HG02610 (cell line): ENCODE results near the gene MIS18BP1.
"Not testable (repeated sequence)": the region's sequence is repeated elsewhere in the genome, so short reads cannot be mapped to it uniquely, and the experiment has no call there.

Source experiments
- ATAC-seq: cut with Tn5 transposase; IDR thresholded peaks from one replicate; pipeline ENCODE4 v1.9.1; 2021; ENCODE audit warnings: mild to moderate bottlenecking, moderate library complexity; ENCODE audit not compliant: unreplicated experiment

The MIS18BP1 gene

GRCh38 chr14:45246691-45247090, 6.3 kb downstream of the MIS18BP1 start:
- peak; percentile 47 for ATAC-seq

GRCh38 chr14:45246151-45246550, 6.9 kb downstream of the MIS18BP1 start:
- ATAC-seq, result no peak

- ATAC-seq, result no peak
Measured at GRCh38 chr14:45242706-45243105, 10.3 kb downstream of the MIS18BP1 start.

GRCh38 chr14:45238988-45239387, 14.0 kb downstream of the MIS18BP1 start:
- ATAC-seq, result no peak

GRCh38 chr14:45227566-45227965, 25.4 kb downstream of the MIS18BP1 start:
- ATAC-seq, result no peak

- peak; percentile 75 for ATAC-seq
Measured at GRCh38 chr14:45222485-45223262, 30.3 kb downstream of the MIS18BP1 start.

- not testable (repeated sequence) for ATAC-seq
Measured at GRCh38 chr14:45214341-45214740, 38.7 kb downstream of the MIS18BP1 start.

- ATAC-seq, result not testable (repeated sequence)
Measured at GRCh38 chr14:45213716-45214115, 39.3 kb downstream of the MIS18BP1 start.

- no peak for ATAC-seq
Measured at GRCh38 chr14:45212231-45212630, 40.8 kb downstream of the MIS18BP1 start.

GRCh38 chr14:45211295-45211694, 41.7 kb downstream of the MIS18BP1 start:
- no peak for ATAC-seq

- no peak for ATAC-seq
Measured at GRCh38 chr14:45210159-45210558, 42.8 kb downstream of the MIS18BP1 start.

GRCh38 chr14:45204241-45204640, 48.8 kb downstream of the MIS18BP1 start:
- ATAC-seq, result peak; percentile 63

GRCh38 chr14:45201905-45202304, 51.1 kb downstream of the MIS18BP1 start:
- ATAC-seq, result peak; percentile 61

GRCh38 chr14:45199230-45199629, 53.8 kb downstream of the MIS18BP1 start:
- ATAC-seq, result no peak

GRCh38 chr14:45198551-45198950, 54.5 kb downstream of the MIS18BP1 start:
- ATAC-seq, result no peak

- peak; percentile 64 for ATAC-seq
Measured at GRCh38 chr14:45194964-45195363, 58.0 kb downstream of the MIS18BP1 start.

- peak; percentile 80 for ATAC-seq
Measured at GRCh38 chr14:45185100-45185814, 67.7 kb downstream of the MIS18BP1 start.

GRCh38 chr14:45181806-45182205, 71.2 kb downstream of the MIS18BP1 start:
- ATAC-seq, result no peak

GRCh38 chr14:45181329-45181728, 71.7 kb downstream of the MIS18BP1 start:
- no peak for ATAC-seq

GRCh38 chr14:45177076-45177475, 75.9 kb downstream of the MIS18BP1 start:
- no peak for ATAC-seq

- no peak for ATAC-seq
Measured at GRCh38 chr14:45169906-45170305, 83.1 kb downstream of the MIS18BP1 start.

GRCh38 chr14:45156067-45156466, 96.9 kb downstream of the MIS18BP1 start:
- ATAC-seq, result peak; percentile 96
